ENCODE measurements around the gene RAMP2. TPM values are rescaled to one million over a fixed set of nuclear protein-coding genes. Genes with fewer than 3 reads are reported as not detected.

RAMP2 gene
- total and polyA plus RNA-seq, 2 of the 13 experiments (the other 11 are each of a cell fraction or from before 2014, with no cell fraction given), result 1.4 to 5.2 TPM

- TF ChIP-seq ZNF800 (CRISPR knock-in tag; IDR thresholded peaks at IDR 0.05) (no peak; the same call in 1 of the 2 replicates), TCF12 (IDR thresholded peaks at IDR 0.05) (no peak), TCF12 (CRISPR knock-in tag; IDR thresholded peaks at IDR 0.05) (no peak), MBD4 (IDR thresholded peaks at IDR 0.05; ENCODE audit: borderline replicate concordance, low read length) (no peak), TFDP2 (CRISPR knock-in tag; IDR thresholded peaks at IDR 0.05) (no peak), ZBTB42 (CRISPR knock-in tag; IDR thresholded peaks at IDR 0.05) (no peak), FOXJ3 (CRISPR knock-in tag; IDR thresholded peaks at IDR 0.05; ENCODE audit: borderline replicate concordance) (no peak), PHB2 (IDR thresholded peaks at IDR 0.05; ENCODE audit: partially characterized antibody) (no peak), UBTF (CRISPR knock-in tag; IDR thresholded peaks at IDR 0.05) (peak; percentile 2; the same call in 1 of the 2 replicates), MLX (CRISPR knock-in tag; IDR thresholded peaks at IDR 0.05) (0 out of 2 replicates have a peak, but pooled peaks have one; percentile 9), ZNF251 (CRISPR knock-in tag; IDR thresholded peaks at IDR 0.05) (no peak), SOX13 (IDR thresholded peaks at IDR 0.05) (no peak), SOX13 (CRISPR knock-in tag; conservative IDR thresholded peaks at IDR 0.05 in 1 of 2, IDR thresholded peaks at IDR 0.05 in 1 of 2) (no peak), ZNF619 (CRISPR knock-in tag; IDR thresholded peaks at IDR 0.05) (0 out of 2 replicates have a peak, but pooled peaks have one; percentile 17), ZNF691 (CRISPR knock-in tag; IDR thresholded peaks at IDR 0.05; ENCODE audit: borderline replicate concordance, low read depth) (no peak), PHF21A (CRISPR knock-in tag; IDR thresholded peaks at IDR 0.05) (no peak), KDM1A (CRISPR knock-in tag; IDR thresholded peaks at IDR 0.05) (no peak), ZNF577 (CRISPR knock-in tag; IDR thresholded peaks at IDR 0.05; ENCODE audit: borderline replicate concordance, low read depth) (no peak), ZNF567 (CRISPR knock-in tag; IDR thresholded peaks at IDR 0.05; ENCODE audit: borderline replicate concordance) (no peak), CENPT (CRISPR knock-in tag; IDR thresholded peaks at IDR 0.05; ENCODE audit: low read depth) (no peak; the same call in 1 of the 2 replicates), U2AF2 (IDR thresholded peaks at IDR 0.05; ENCODE audit: low read depth, low read length) (no peak), NR1H2 (CRISPR knock-in tag; IDR thresholded peaks at IDR 0.05; ENCODE audit: borderline replicate concordance, low read depth) (no peak), ZNF431 (CRISPR knock-in tag; IDR thresholded peaks at IDR 0.05; ENCODE audit: borderline replicate concordance, low read depth) (0 out of 2 replicates have a peak, but pooled peaks have one; percentile 3)
Measured at GRCh38 chr17:42780851-42781638, 20.0 kb downstream of the RAMP2 start (continued).
